ENCODE results near the gene LRRC8D. TPM values are rescaled to one million over a fixed set of nuclear protein-coding genes. Genes with fewer than 3 reads are reported as not detected.

The LRRC8D gene
- total and polyA plus RNA-seq, 9 donors: 5.0 to 14.1 (median 8.8) TPM

- no peaks in the 10 kb centered on the region for H3K36me3 ChIP-seq
- intact Hi-C loops (cut with DNase I): no loop called here
Measured at GRCh38 chr1:89907727-89908212, 86.9 kb downstream of the LRRC8D start.

GRCh38 chr1:89908273-89908671 lies 87.4 kb downstream of the LRRC8D start:
- no peak for DNase-seq
- TF ChIP-seq EP300 (IDR thresholded peaks at IDR 0.05) (no peak), POLR2A (IDR thresholded peaks at IDR 0.05) (no peak), CTCF (IDR thresholded peaks at IDR 0.05) (no peak)
- Histone ChIP-seq H3K4me1 (ENCODE audit: insufficient read depth) (peaks cover 6% of the 10 kb centered on the region), H3K4me3 (no peak overlapping the region), H3K27ac (no peak overlapping the region), H3K36me3 (no peaks in the 10 kb centered on the region), H3K27me3 (no peaks in the 10 kb centered on the region), H3K9me3 (no peaks in the 10 kb centered on the region)
- WGBS, 3 donors: 97 to 99% (median 98%) methylated on average over 2 of the region's 2 CpGs
- intact Hi-C loops (cut with DNase I): no loop called here

More at GRCh38 chr1:89907727-89908212, 86.9 kb downstream of the LRRC8D start:
- no peak for DNase-seq
- 95 to 97% (median 95%) methylated on average over 2 of the region's 2 CpGs for WGBS, 3 donors
- Histone ChIP-seq H3K4me3 (no peak overlapping the region), H3K27me3 (no peaks in the 10 kb centered on the region), H3K9me3 (no peaks in the 10 kb centered on the region), H3K4me1 (ENCODE audit: insufficient read depth) (peaks cover 6% of the 10 kb centered on the region), H3K27ac (no peak overlapping the region)
- no peak for TF ChIP-seq POLR2A (IDR thresholded peaks at IDR 0.05)
- no peak for TF ChIP-seq EP300 (IDR thresholded peaks at IDR 0.05)
- no peak for TF ChIP-seq CTCF (IDR thresholded peaks at IDR 0.05)

- H3K9me3 ChIP-seq: no peaks in the 10 kb centered on the region
- no peak overlapping the region for H3K4me3 ChIP-seq
- H3K27me3 ChIP-seq: no peaks in the 10 kb centered on the region
- H3K27ac ChIP-seq: no peak overlapping the region
- H3K36me3 ChIP-seq: no peaks in the 10 kb centered on the region
- peaks cover 6% of the 10 kb centered on the region for H3K4me1 ChIP-seq (ENCODE audit: insufficient read depth)
- 46 to 53% (median 52%) methylated on average over 5 of the region's 5 CpGs for WGBS, 3 donors
- intact Hi-C loops (cut with DNase I): no loop called here
- TF ChIP-seq EP300 (IDR thresholded peaks at IDR 0.05) (no peak), CTCF (IDR thresholded peaks at IDR 0.05) (no peak), POLR2A (IDR thresholded peaks at IDR 0.05) (no peak)
- DNase-seq: no peak
Measured at GRCh38 chr1:89908672-89909436, 88.0 kb downstream of the LRRC8D start.

GRCh38 chr1:89910268-89910667 lies 89.4 kb downstream of the LRRC8D start:
- Histone ChIP-seq H3K4me1 (ENCODE audit: insufficient read depth) (peaks cover 6% of the 10 kb centered on the region), H3K4me3 (no peak overlapping the region), H3K36me3 (no peaks in the 10 kb centered on the region), H3K9me3 (no peaks in the 10 kb centered on the region), H3K27ac (no peak overlapping the region), H3K27me3 (no peaks in the 10 kb centered on the region)
- intact Hi-C loops (cut with DNase I): no loop called here
- TF ChIP-seq POLR2A (IDR thresholded peaks at IDR 0.05) (no peak), EP300 (IDR thresholded peaks at IDR 0.05) (no peak), CTCF (IDR thresholded peaks at IDR 0.05) (no peak)
- no peak for DNase-seq

Measured in ovary (tissue), 9 donors.